Neuronal stem cell (in vitro differentiated cells): ENCODE measurements around the gene CACNA2D4.

Source experiments
- DNase-seq: peaks from one replicate; pipeline ENCODE4 v3.0.0-alpha.2; 2013; ENCODE audit warnings: low spot score
- H2AFZ ChIP-seq: one replicate; pipeline ENCODE4 v1.6.1; 2013; ENCODE audit warnings: mild to moderate bottlenecking, low read length, inconsistent platforms
- H2AK5ac ChIP-seq: 2 replicates; pipeline ENCODE4 v1.6.1; 2013; ENCODE audit warnings: low read depth, mild to moderate bottlenecking, inconsistent platforms, low read length, moderate library complexity, mixed read lengths
- H2BK120ac ChIP-seq: 2 replicates; pipeline ENCODE4 v1.6.1; 2013; ENCODE audit warnings: low read depth, mild to moderate bottlenecking, inconsistent platforms, low read length, moderate library complexity, mixed read lengths
- H2BK12ac ChIP-seq: one replicate; pipeline ENCODE4 v1.6.1; 2013; ENCODE audit warnings: low read length, inconsistent platforms
- H2BK15ac ChIP-seq: 2 replicates; pipeline ENCODE4 v1.6.1; 2013; ENCODE audit warnings: mild to moderate bottlenecking, low read length, inconsistent platforms, mixed read lengths
- H2BK5ac ChIP-seq: one replicate; pipeline ENCODE4 v1.6.1; 2013; ENCODE audit warnings: inconsistent platforms, mild to moderate bottlenecking, low read length, moderate library complexity
- H3K14ac ChIP-seq: one replicate; pipeline ENCODE4 v1.6.1; 2013; ENCODE audit warnings: low read length, inconsistent platforms
- H3K18ac ChIP-seq: 2 replicates; pipeline ENCODE4 v1.6.1; 2013; ENCODE audit warnings: low read length, inconsistent platforms
- H3K23ac ChIP-seq: 2 replicates; pipeline ENCODE4 v1.6.1; 2013; ENCODE audit warnings: low read depth, mild to moderate bottlenecking, mixed read lengths, low read length, inconsistent platforms; ENCODE audit not compliant: poor library complexity
- H3K27ac ChIP-seq: replicated peaks from 3 replicates; pipeline ENCODE4 v1.5.1; 2013; ENCODE audit warnings: low read length, inconsistent platforms
- H3K27me3 ChIP-seq, 3 experiments: 2 replicates each; pipeline ENCODE4 v1.6.1; 2013; ENCODE audit warnings: low read length in 3 of 3, mild to moderate bottlenecking in 2 of 3, inconsistent platforms in 1 of 3, low read depth in 1 of 3, mixed read lengths in 1 of 3, moderate library complexity in 1 of 3; ENCODE audit not compliant: control insufficient read depth in 3 of 3, insufficient read depth in 3 of 3
- H3K36me3 ChIP-seq, 2 donors: replicated peaks in 1 of 2; 2 replicates each; pipeline ENCODE4 v1.6.1; 2013; ENCODE audit warnings: low read length in 2 of 2; ENCODE audit not compliant: control insufficient read depth in 2 of 2, insufficient read depth in 2 of 2
- H3K4ac ChIP-seq: 2 replicates; pipeline ENCODE4 v1.6.1; 2013; ENCODE audit warnings: inconsistent platforms, mild to moderate bottlenecking, low read length, moderate library complexity
- H3K4me1 ChIP-seq, 2 donors: 1 replicate in 1 of 2; 2 replicates in 1 of 2; pipeline ENCODE4 v1.6.1; 2013; ENCODE audit warnings: low read length in 2 of 2, low read depth in 1 of 2; ENCODE audit not compliant: control insufficient read depth in 2 of 2, insufficient read depth in 1 of 2
- H3K4me2 ChIP-seq: one replicate; pipeline ENCODE4 v1.6.1; 2013; ENCODE audit warnings: mild to moderate bottlenecking, low read length, inconsistent platforms; ENCODE audit not compliant: insufficient read depth, poor library complexity, severe bottlenecking
- H3K4me3 ChIP-seq, 2 donors: 2 replicates each; pipeline ENCODE4 v1.5.1; 2013; ENCODE audit warnings: low read length in 2 of 2, mild to moderate bottlenecking in 2 of 2, inconsistent platforms in 1 of 2, moderate library complexity in 1 of 2
- H3K79me1 ChIP-seq: one replicate; pipeline ENCODE4 v1.6.1; 2013; ENCODE audit warnings: low read depth, mild to moderate bottlenecking, inconsistent platforms, low read length, moderate library complexity
- H3K9ac ChIP-seq: one replicate; pipeline ENCODE4 v1.6.1; 2013; ENCODE audit warnings: mild to moderate bottlenecking, low read depth, low read length, inconsistent platforms; ENCODE audit not compliant: poor library complexity
- H3K9me3 ChIP-seq, 2 donors: replicated peaks in 1 of 2; 2 replicates each; pipeline versions ENCODE3 to v1.6.1; 2013; ENCODE audit warnings: low read length in 2 of 2, mild to moderate bottlenecking in 2 of 2, inconsistent platforms in 1 of 2, low read depth in 1 of 2, mixed read lengths in 1 of 2, moderate library complexity in 1 of 2; ENCODE audit not compliant: control insufficient read depth in 2 of 2, insufficient read depth in 1 of 2
- H4K8ac ChIP-seq: one replicate; pipeline ENCODE4 v1.6.1; 2013; ENCODE audit warnings: low read depth, mild to moderate bottlenecking, inconsistent platforms, low read length, moderate library complexity
- H4K91ac ChIP-seq: one replicate; pipeline ENCODE4 v1.6.1; 2013; ENCODE audit warnings: low read length, low read depth, mild to moderate bottlenecking, inconsistent platforms; ENCODE audit not compliant: poor library complexity
- whole genome bisulfite sequencing, 2 donors: extraction: QIAGEN DNeasy Blood & Tissue Kit; methylation state at CpG; one replicate each; pipeline ENCODE4 v1.1.7; 2013; ENCODE audit warnings: missing lambda C conversion rate in 2 of 2, mixed read lengths in 1 of 2; ENCODE audit not compliant: insufficient read length in 2 of 2, insufficient replicate concordance in 1 of 2; ENCODE audit errors: extremely low coverage in 2 of 2; 5-methylcytosine and 5-hydroxymethylcytosine counted together

Gene CACNA2D4

GRCh38 chr12:1815814-1816729 lies 102.4 kb downstream of the CACNA2D4 start:
- no peak overlapping the region for H4K91ac ChIP-seq
- H3K79me1 ChIP-seq = no peaks in the 10 kb centered on the region
- no CpG with 5 or more reads among the region's 21 CpGs for WGBS, 2 donors
- no peak overlapping the region for H3K4ac ChIP-seq
- no peak overlapping the region for H2AK5ac ChIP-seq
- H2AFZ ChIP-seq = peak overlapping the region; percentile 12
- no peak overlapping the region for H2BK120ac ChIP-seq
- no peak overlapping the region for H2BK5ac ChIP-seq
- no peak overlapping the region for H3K23ac ChIP-seq
- no peak overlapping the region for H2BK12ac ChIP-seq
- no peak for DNase-seq
- H3K4me2 ChIP-seq = no peak overlapping the region
- H3K9me3 ChIP-seq = peaks cover 8 to 11% of the 10 kb centered on the region in 2 donors
- no peak overlapping the region for H3K27ac ChIP-seq
- no peak overlapping the region for H4K8ac ChIP-seq
- peak overlapping the region in 1 of 2 donors; percentile 46 for H3K4me3 ChIP-seq
- H3K36me3 ChIP-seq = no peaks in the 10 kb centered on the region
- H3K14ac ChIP-seq = no peak overlapping the region
- no peak overlapping the region for H2BK15ac ChIP-seq
- H3K9ac ChIP-seq = no peak overlapping the region
- H3K4me1 ChIP-seq = peaks cover 4 to 7% of the 10 kb centered on the region in 2 donors
- H3K27me3 ChIP-seq = peaks cover 0 to 40% (median 18%) of the 10 kb centered on the region in 3 experiments
- H3K18ac ChIP-seq = no peak overlapping the region

GRCh38 chr12:1815108-1815507 lies 103.3 kb downstream of the CACNA2D4 start:
- H3K9ac ChIP-seq = no peak overlapping the region
- no peak overlapping the region for H3K18ac ChIP-seq
- H3K4me1 ChIP-seq = peaks cover 4 to 7% of the 10 kb centered on the region in 2 donors
- DNase-seq = no peak
- H3K23ac ChIP-seq = no peak overlapping the region
- H2AFZ ChIP-seq = no peak overlapping the region
- no peaks in the 10 kb centered on the region for H3K79me1 ChIP-seq
- no peak overlapping the region for H3K4me3 ChIP-seq
- WGBS, 2 donors = no CpG with 5 or more reads among the region's 3 CpGs
- no peak overlapping the region for H2AK5ac ChIP-seq
- peaks cover 0 to 31% (median 8%) of the 10 kb centered on the region in 3 experiments for H3K27me3 ChIP-seq
- no peak overlapping the region for H2BK5ac ChIP-seq
- no peak overlapping the region for H3K27ac ChIP-seq
- H2BK120ac ChIP-seq = no peak overlapping the region
- H3K9me3 ChIP-seq = peaks cover 8 to 12% of the 10 kb centered on the region in 2 donors
- no peak overlapping the region for H2BK12ac ChIP-seq
- H4K91ac ChIP-seq = no peak overlapping the region
- no peak overlapping the region for H3K4ac ChIP-seq
- no peak overlapping the region for H4K8ac ChIP-seq
- H3K14ac ChIP-seq = no peak overlapping the region
- no peak overlapping the region for H3K4me2 ChIP-seq
- H2BK15ac ChIP-seq = no peak overlapping the region
- no peaks in the 10 kb centered on the region for H3K36me3 ChIP-seq

GRCh38 chr12:1814266-1814665 lies 104.2 kb downstream of the CACNA2D4 start:
- H4K8ac ChIP-seq = no peak overlapping the region
- no peak overlapping the region for H2BK12ac ChIP-seq
- H4K91ac ChIP-seq = no peak overlapping the region
- no peak overlapping the region for H3K27ac ChIP-seq
- H3K79me1 ChIP-seq = no peaks in the 10 kb centered on the region
- no peak overlapping the region for H2BK5ac ChIP-seq
- H3K18ac ChIP-seq = no peak overlapping the region
- peaks cover 8 to 12% of the 10 kb centered on the region in 2 donors for H3K9me3 ChIP-seq
- no peak overlapping the region for H3K9ac ChIP-seq
- no peak overlapping the region for H3K14ac ChIP-seq
- no peak overlapping the region for H3K23ac ChIP-seq
- H2AFZ ChIP-seq = no peak overlapping the region
- no peak overlapping the region for H2AK5ac ChIP-seq
- no peak overlapping the region for H3K4ac ChIP-seq
- peaks cover 0 to 22% (median under 1%) of the 10 kb centered on the region in 3 experiments for H3K27me3 ChIP-seq
- no CpG with 5 or more reads among the region's 8 CpGs for WGBS, 2 donors
- H2BK15ac ChIP-seq = no peak overlapping the region
- no peak overlapping the region for H2BK120ac ChIP-seq
- no peaks in the 10 kb centered on the region for H3K36me3 ChIP-seq
- H3K4me2 ChIP-seq = no peak overlapping the region
- no peak overlapping the region for H3K4me3 ChIP-seq
- H3K4me1 ChIP-seq = peaks cover 0 to 7% of the 10 kb centered on the region in 2 donors
- no peak for DNase-seq

GRCh38 chr12:1812650-1813302 lies 105.7 kb downstream of the CACNA2D4 start:
- H2AFZ ChIP-seq = no peak overlapping the region
- WGBS, 2 donors = no CpG with 5 or more reads among the region's 17 CpGs
- H3K4me3 ChIP-seq = no peak overlapping the region
- no peak overlapping the region for H3K23ac ChIP-seq
- no peak overlapping the region for H2BK15ac ChIP-seq
- no peak overlapping the region for H3K27ac ChIP-seq
- H4K8ac ChIP-seq = no peak overlapping the region
- H3K18ac ChIP-seq = no peak overlapping the region
- H2BK120ac ChIP-seq = no peak overlapping the region
- H3K79me1 ChIP-seq = no peaks in the 10 kb centered on the region
- no peak overlapping the region for H2AK5ac ChIP-seq
- no peak for DNase-seq
- no peak overlapping the region for H2BK12ac ChIP-seq
- peaks cover 10 to 12% of the 10 kb centered on the region in 2 donors for H3K9me3 ChIP-seq
- H3K27me3 ChIP-seq = peaks cover 0 to 18% (median 0%) of the 10 kb centered on the region in 3 experiments
- no peak overlapping the region for H3K9ac ChIP-seq
- no peak overlapping the region for H2BK5ac ChIP-seq
- no peak overlapping the region for H3K4ac ChIP-seq
- no peak overlapping the region for H4K91ac ChIP-seq
- H3K4me2 ChIP-seq = no peak overlapping the region
- H3K14ac ChIP-seq = no peak overlapping the region
- peaks cover 0 to 7% of the 10 kb centered on the region in 2 donors for H3K4me1 ChIP-seq
- no peaks in the 10 kb centered on the region for H3K36me3 ChIP-seq
